ENCODE data around the gene SCYGR1.

The SCYGR1 gene

GRCh38 chr2:227370791-227371312 is 16.9 kb downstream of the SCYGR1 start:
- no peaks in the 10 kb centered on the region for H3K36me3 ChIP-seq (ENCODE audit: control insufficient read depth, low read length)
- H3K9me3 ChIP-seq (ENCODE audit: control insufficient read depth, insufficient read depth, low read length): no peaks in the 10 kb centered on the region
- H3F3A ChIP-seq (ENCODE audit: control insufficient read depth, insufficient read depth): no peaks in the 10 kb centered on the region
- no peaks in the 10 kb centered on the region; the same call in 1 of the 2 replicates for H3K27me3 ChIP-seq (ENCODE audit: control insufficient read depth, low read length)
- no peaks in the 10 kb centered on the region for H3K79me2 ChIP-seq (ENCODE audit: control insufficient read depth, low read length)
- no peak overlapping the region for H3K27ac ChIP-seq (ENCODE audit: low read depth, low read length)
- H3K9me2 ChIP-seq (replicated peaks; ENCODE audit: control insufficient read depth, low read length): no peaks in the 10 kb centered on the region
- TF ChIP-seq CTCF (IDR thresholded peaks at IDR 0.05; ENCODE audit: low read depth, low read length, poor library complexity, severe bottlenecking): no peak
- no peak for TF ChIP-seq EZH2phosphoT487 (IDR thresholded peaks at IDR 0.05; ENCODE audit: borderline replicate concordance, low read length)
- H3K4me3 ChIP-seq (ENCODE audit: low read length): no peak overlapping the region
- H4K20me1 ChIP-seq (ENCODE audit: control insufficient read depth, insufficient read depth, low read depth, low read length): no peaks in the 10 kb centered on the region
- no peaks in the 10 kb centered on the region for H3K4me1 ChIP-seq (ENCODE audit: control insufficient read depth, low read length)
- H3K4me2 ChIP-seq (ENCODE audit: low read length): no peak overlapping the region

- TF ChIP-seq EZH2phosphoT487 (IDR thresholded peaks at IDR 0.05; ENCODE audit: borderline replicate concordance, low read length) (no peak), CTCF (IDR thresholded peaks at IDR 0.05; ENCODE audit: low read depth, low read length, poor library complexity, severe bottlenecking) (no peak)
- H3F3A ChIP-seq (ENCODE audit: control insufficient read depth, insufficient read depth): no peaks in the 10 kb centered on the region
- H3K4me2 ChIP-seq (ENCODE audit: low read length): no peak overlapping the region
These were observed 17.7 kb downstream of the SCYGR1 start for GRCh38 chr2:227370092-227370491.

GRCh38 chr2:227368574-227368973 is 19.2 kb downstream of the SCYGR1 start:
- H3K4me1 ChIP-seq (ENCODE audit: control insufficient read depth, low read length): no peaks in the 10 kb centered on the region

More at GRCh38 chr2:227370092-227370491, 17.7 kb downstream of the SCYGR1 start:
- no peaks in the 10 kb centered on the region for H3K9me2 ChIP-seq (replicated peaks; ENCODE audit: control insufficient read depth, low read length)
- H3K27ac ChIP-seq (ENCODE audit: low read depth, low read length): no peak overlapping the region
- no peaks in the 10 kb centered on the region; the same call in 1 of the 2 replicates for H3K27me3 ChIP-seq (ENCODE audit: control insufficient read depth, low read length)
- H4K20me1 ChIP-seq (ENCODE audit: control insufficient read depth, insufficient read depth, low read depth, low read length): no peaks in the 10 kb centered on the region
- no peaks in the 10 kb centered on the region for H3K36me3 ChIP-seq (ENCODE audit: control insufficient read depth, low read length)
- no peak overlapping the region for H3K4me3 ChIP-seq (ENCODE audit: low read length)
- no peaks in the 10 kb centered on the region for H3K4me1 ChIP-seq (ENCODE audit: control insufficient read depth, low read length)
- no peaks in the 10 kb centered on the region for H3K9me3 ChIP-seq (ENCODE audit: control insufficient read depth, insufficient read depth, low read length)
- no peaks in the 10 kb centered on the region for H3K79me2 ChIP-seq (ENCODE audit: control insufficient read depth, low read length)

More at GRCh38 chr2:227368574-227368973, 19.2 kb downstream of the SCYGR1 start:
- Histone ChIP-seq H3K4me3 (ENCODE audit: low read length) (no peak overlapping the region), H3F3A (ENCODE audit: control insufficient read depth, insufficient read depth) (no peaks in the 10 kb centered on the region), H3K36me3 (ENCODE audit: control insufficient read depth, low read length) (no peaks in the 10 kb centered on the region), H3K27me3 (ENCODE audit: control insufficient read depth, low read length) (no peaks in the 10 kb centered on the region; the same call in 1 of the 2 replicates), H4K20me1 (ENCODE audit: control insufficient read depth, insufficient read depth, low read depth, low read length) (no peaks in the 10 kb centered on the region), H3K9me3 (ENCODE audit: control insufficient read depth, insufficient read depth, low read length) (no peaks in the 10 kb centered on the region), H3K79me2 (ENCODE audit: control insufficient read depth, low read length) (no peaks in the 10 kb centered on the region), H3K9me2 (replicated peaks; ENCODE audit: control insufficient read depth, low read length) (no peaks in the 10 kb centered on the region), H3K27ac (ENCODE audit: low read depth, low read length) (no peak overlapping the region), H3K4me2 (ENCODE audit: low read length) (no peak overlapping the region)
- no peak for TF ChIP-seq CTCF (IDR thresholded peaks at IDR 0.05; ENCODE audit: low read depth, low read length, poor library complexity, severe bottlenecking)
- no peak for TF ChIP-seq EZH2phosphoT487 (IDR thresholded peaks at IDR 0.05; ENCODE audit: borderline replicate concordance, low read length)

Measured in DOHH2 (cell line).